GM06990 (cell line): ENCODE measurements around the gene DDX11.

ENCODE experiments used
- DNase-seq: peaks from one replicate; pipeline ENCODE4 v3.0.0-alpha.2; 2011; ENCODE audit not compliant: insufficient read length; ENCODE audit errors: extremely low read depth
- H3K27me3 ChIP-seq: replicated peaks from 2 replicates; pipeline ENCODE4 v1.6.0; 2011; ENCODE audit warnings: low read length; ENCODE audit not compliant: control insufficient read depth, insufficient read depth
- H3K36me3 ChIP-seq: 2 replicates; pipeline ENCODE4 v1.5.1; 2011; ENCODE audit warnings: low read length; ENCODE audit not compliant: control insufficient read depth, insufficient read depth
- H3K4me3 ChIP-seq: replicated peaks from 2 replicates; pipeline ENCODE4 v1.5.1; 2011; ENCODE audit warnings: low read depth, mild to moderate bottlenecking, control low read depth, low read length
- CTCF ChIP-seq: IDR thresholded peaks from 2 replicates; pipeline ENCODE4 v1.5.1; 2011; ENCODE audit warnings: low read length, control low read depth, mild to moderate bottlenecking, inconsistent platforms; ENCODE audit not compliant: insufficient read depth, poor library complexity, severe bottlenecking

DDX11 gene

DNA sequence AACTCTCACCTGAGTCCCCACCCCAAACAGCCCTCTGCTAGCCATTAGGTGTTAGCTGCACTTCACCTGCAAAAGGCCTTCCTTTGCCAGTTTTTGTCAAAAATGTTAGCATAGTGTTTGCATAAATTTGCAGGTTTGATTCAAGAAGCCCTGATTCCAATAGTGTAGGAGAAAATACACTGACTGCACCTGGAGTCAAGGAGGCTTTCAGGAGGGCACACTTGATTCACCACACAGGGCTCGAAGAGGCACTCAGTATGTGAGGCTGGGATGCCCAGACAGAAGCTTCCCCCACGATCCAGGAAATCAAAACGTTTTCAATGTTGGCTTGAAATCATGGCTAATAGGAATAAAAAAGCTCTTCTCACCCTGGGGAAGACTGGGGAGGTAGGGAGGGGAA lies 40.5 kb upstream of the DDX11 start:
- no peaks in the 10 kb centered on the region for H3K36me3 ChIP-seq
- peaks cover 2% of the 10 kb centered on the region for H3K27me3 ChIP-seq
- DNase-seq, result no peak
- no peak overlapping the region for H3K4me3 ChIP-seq
- TF ChIP-seq CTCF, result no peak

GRCh38 chr12:31033681-31034080 lies 40.0 kb upstream of the DDX11 start:
- no peaks in the 10 kb centered on the region for H3K36me3 ChIP-seq
- no peak for DNase-seq
- peaks cover 2% of the 10 kb centered on the region for H3K27me3 ChIP-seq
- TF ChIP-seq CTCF, result no peak
- H3K4me3 ChIP-seq, result no peak overlapping the region

- H3K36me3 ChIP-seq, result no peaks in the 10 kb centered on the region
- no peak for DNase-seq
- peaks cover 2% of the 10 kb centered on the region for H3K27me3 ChIP-seq
- H3K4me3 ChIP-seq, result no peak overlapping the region
- TF ChIP-seq CTCF, result no peak
Measured at GRCh38 chr12:31034372-31034771, 39.3 kb upstream of the DDX11 start.

DNA sequence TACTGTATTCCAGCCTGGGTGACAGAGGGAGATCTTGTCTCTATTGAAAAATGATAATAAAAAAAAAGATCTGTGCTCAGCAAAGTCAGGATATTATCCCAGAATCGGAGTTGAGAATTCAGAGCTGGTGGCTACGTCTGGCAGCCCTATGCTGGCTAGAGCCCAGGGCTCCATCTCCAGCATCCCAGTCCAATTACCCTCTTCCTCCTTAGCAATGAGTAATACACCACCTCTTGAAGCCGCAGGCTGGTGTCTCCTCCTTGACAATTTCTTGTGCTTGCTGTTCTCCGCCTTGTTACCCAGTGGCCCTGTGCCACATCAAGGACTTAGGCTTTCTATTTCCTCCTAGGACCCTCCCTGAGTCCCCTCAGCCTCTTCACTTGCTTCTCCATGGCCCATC lies 38.4 kb upstream of the DDX11 start:
- no peak for DNase-seq
- Histone ChIP-seq H3K36me3 (no peaks in the 10 kb centered on the region), H3K27me3 (peaks cover 2% of the 10 kb centered on the region), H3K4me3 (no peak overlapping the region)
- no peak for TF ChIP-seq CTCF

GRCh38 chr12:31035967-31036665 lies 37.5 kb upstream of the DDX11 start:
- no peak overlapping the region for H3K4me3 ChIP-seq
- H3K27me3 ChIP-seq, result peaks cover 2% of the 10 kb centered on the region
- DNase-seq, result no peak
- TF ChIP-seq CTCF, result no peak
- no peaks in the 10 kb centered on the region for H3K36me3 ChIP-seq

DNA sequence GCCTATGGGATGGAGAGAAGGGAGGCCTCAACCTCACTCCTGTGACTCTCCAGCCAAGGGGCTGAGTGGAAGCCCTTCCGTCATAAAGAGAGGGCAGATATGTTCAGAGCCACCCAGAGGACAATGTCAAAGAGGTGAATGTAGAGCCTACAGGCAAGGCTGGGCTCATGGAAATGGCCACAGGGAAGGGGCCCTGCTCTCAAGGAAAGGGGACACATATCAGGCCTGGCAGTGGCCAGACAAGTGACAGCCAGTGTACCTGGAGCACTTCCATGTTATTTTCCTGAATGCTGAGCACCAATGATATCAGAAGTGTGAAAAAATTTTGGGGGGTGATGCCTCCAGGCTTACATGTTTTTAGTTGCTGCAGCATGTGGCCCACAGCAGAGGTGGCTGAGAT lies 36.6 kb upstream of the DDX11 start:
- no peak for DNase-seq
- no peak overlapping the region for H3K4me3 ChIP-seq
- no peak for TF ChIP-seq CTCF
- peaks cover 2% of the 10 kb centered on the region for H3K27me3 ChIP-seq
- H3K36me3 ChIP-seq, result no peaks in the 10 kb centered on the region
